Subcutaneous abdominal adipose tissue (tissue), 5 donors: ENCODE data around the gene FAM171A2.
A peak's percentile ranks its signal among the peaks of the same experiment; 100 is the strongest.

Experiments
- H3K27ac ChIP-seq: one replicate; pipeline ENCODE4 v1.7.0; 2013; ENCODE audit warnings: low read depth, mild to moderate bottlenecking, inconsistent platforms, low read length, moderate library complexity
- H3K27me3 ChIP-seq, 5 donors: one replicate each; pipeline ENCODE4 v1.7.0; 2013; ENCODE audit warnings: low read length in 5 of 5, inconsistent platforms in 1 of 5; ENCODE audit not compliant: control insufficient read depth in 5 of 5, insufficient read depth in 4 of 5
- H3K36me3 ChIP-seq, 5 donors: one replicate each; pipeline ENCODE4 v1.7.0; 2013; ENCODE audit warnings: low read length in 5 of 5; ENCODE audit not compliant: control insufficient read depth in 5 of 5, insufficient read depth in 5 of 5
- H3K4me1 ChIP-seq, 5 donors: one replicate each; pipeline ENCODE4 v1.7.0; 2013; ENCODE audit warnings: low read length in 5 of 5, mild to moderate bottlenecking in 3 of 5, moderate library complexity in 1 of 5; ENCODE audit not compliant: control insufficient read depth in 5 of 5, insufficient read depth in 5 of 5
- H3K4me3 ChIP-seq, 5 donors: one replicate each; pipeline ENCODE4 v1.7.0; 2013; ENCODE audit warnings: low read length in 5 of 5, low read depth in 1 of 5
- H3K9ac ChIP-seq, 5 donors: one replicate each; pipeline ENCODE4 v1.7.0; 2013; ENCODE audit warnings: low read length in 5 of 5, mild to moderate bottlenecking in 4 of 5, moderate library complexity in 3 of 5
- H3K9me3 ChIP-seq, 5 donors: one replicate each; pipeline ENCODE4 v1.7.0; 2013; ENCODE audit warnings: low read length in 5 of 5; ENCODE audit not compliant: control insufficient read depth in 5 of 5
- donor health status: healthy.
- donor health status: healthy.
- donor health status: healthy.
- donor health status: healthy.
- donor health status: healthy.

Gene FAM171A2

GRCh38 chr17:44324571-44325275, 38.9 kb downstream of the FAM171A2 start, which contains the start of gene SLC25A39:
Gene SLC25A39 (minus strand): TSS chr17:44324823. CDS start chr17:44323562, 1,261 bp downstream.
- H3K27me3 ChIP-seq = no peaks in the 10 kb centered on the region
- peak within 1 kb of the TSS in 4 of 5 donors; percentile 86 to 92 (median 90) for H3K9ac ChIP-seq
- H3K27ac ChIP-seq = peak within 1 kb of the TSS; percentile 85
- H3K4me3 ChIP-seq = peak within 1 kb of the TSS; percentile 71 to 92 (median 88)
- H3K9me3 ChIP-seq = no peaks in the 10 kb centered on the region
- peaks cover 0 to 28% (median 27%) of the 10 kb centered on the region in 5 donors for H3K36me3 ChIP-seq
- peaks cover 2 to 33% (median 26%) of the 10 kb centered on the region in 5 donors for H3K4me1 ChIP-seq

GRCh38 chr17:44324092-44324570, 39.5 kb downstream of the FAM171A2 start:
- Histone ChIP-seq H3K9ac (peak overlapping the region in 4 of 5 donors; percentile 86 to 92 (median 90)), H3K9me3 (no peaks in the 10 kb centered on the region), H3K36me3 (peaks cover 0 to 33% (median 32%) of the 10 kb centered on the region in 5 donors), H3K27me3 (no peaks in the 10 kb centered on the region), H3K27ac (peak overlapping the region; percentile 85), H3K4me3 (peak overlapping the region; percentile 71 to 92 (median 88)), H3K4me1 (peaks cover 2 to 33% (median 26%) of the 10 kb centered on the region in 5 donors)

- Histone ChIP-seq H3K4me1 (peaks cover 2 to 33% (median 26%) of the 10 kb centered on the region in 5 donors), H3K4me3 (peak overlapping the region; percentile 71 to 92 (median 88)), H3K27me3 (no peaks in the 10 kb centered on the region), H3K9ac (peak overlapping the region in 4 of 5 donors; percentile 86 to 92 (median 90)), H3K9me3 (no peaks in the 10 kb centered on the region), H3K36me3 (peaks cover 0 to 33% (median 32%) of the 10 kb centered on the region in 5 donors), H3K27ac (no peak overlapping the region)
Observed at GRCh38 chr17:44323359-44324091, 40.1 kb downstream of the FAM171A2 start.

GRCh38 chr17:44322236-44322895, 41.3 kb downstream of the FAM171A2 start:
- Histone ChIP-seq H3K27me3 (peaks cover 2 to 9% (median 6%) of the 10 kb centered on the region in 5 donors), H3K27ac (no peak overlapping the region), H3K36me3 (peaks cover 0 to 33% (median 32%) of the 10 kb centered on the region in 5 donors), H3K4me3 (no peak overlapping the region), H3K9ac (no peak overlapping the region), H3K9me3 (no peaks in the 10 kb centered on the region), H3K4me1 (peaks cover 2 to 33% (median 26%) of the 10 kb centered on the region in 5 donors)

GRCh38 chr17:44321246-44322120, 42.2 kb downstream of the FAM171A2 start:
- peaks cover 3 to 16% (median 11%) of the 10 kb centered on the region in 5 donors for H3K27me3 ChIP-seq
- H3K4me1 ChIP-seq = peaks cover 2 to 29% (median 24%) of the 10 kb centered on the region in 5 donors
- H3K4me3 ChIP-seq = no peak overlapping the region
- no peak overlapping the region for H3K27ac ChIP-seq
- no peak overlapping the region for H3K9ac ChIP-seq
- no peaks in the 10 kb centered on the region for H3K9me3 ChIP-seq
- peaks cover 0 to 33% (median 32%) of the 10 kb centered on the region in 5 donors for H3K36me3 ChIP-seq

- Histone ChIP-seq H3K36me3 (peaks cover 0 to 33% (median 32%) of the 10 kb centered on the region in 5 donors), H3K4me1 (peaks cover 2 to 20% (median 16%) of the 10 kb centered on the region in 5 donors)
Observed at GRCh38 chr17:44320066-44320465, 43.6 kb downstream of the FAM171A2 start.

GRCh38 chr17:44318077-44318892, 45.4 kb downstream of the FAM171A2 start:
- peaks cover 0 to 33% (median 32%) of the 10 kb centered on the region in 5 donors for H3K36me3 ChIP-seq
- H3K27ac ChIP-seq = no peak overlapping the region
- H3K4me3 ChIP-seq = no peak overlapping the region
- no peaks in the 10 kb centered on the region for H3K9me3 ChIP-seq
- H3K9ac ChIP-seq = no peak overlapping the region
- H3K4me1 ChIP-seq = peaks cover 0 to 9% (median 8%) of the 10 kb centered on the region in 5 donors
- peaks cover 22 to 43% (median 36%) of the 10 kb centered on the region in 5 donors for H3K27me3 ChIP-seq

More at GRCh38 chr17:44320066-44320465, 43.6 kb downstream of the FAM171A2 start:
- no peak overlapping the region for H3K9ac ChIP-seq
- peaks cover 7 to 27% (median 22%) of the 10 kb centered on the region in 5 donors for H3K27me3 ChIP-seq
- no peak overlapping the region for H3K4me3 ChIP-seq
- no peak overlapping the region for H3K27ac ChIP-seq
- H3K9me3 ChIP-seq = no peaks in the 10 kb centered on the region

- H3K4me1 ChIP-seq = peaks cover 0 to 6% (median 5%) of the 10 kb centered on the region in 5 donors
- H3K27me3 ChIP-seq = peaks cover 25 to 49% (median 43%) of the 10 kb centered on the region in 5 donors
- no peak overlapping the region for H3K4me3 ChIP-seq
- H3K9ac ChIP-seq = no peak overlapping the region
- no peaks in the 10 kb centered on the region for H3K9me3 ChIP-seq
- no peak overlapping the region for H3K27ac ChIP-seq
- H3K36me3 ChIP-seq = peaks cover 0 to 33% (median 32%) of the 10 kb centered on the region in 5 donors
Observed at GRCh38 chr17:44317545-44317944, 46.1 kb downstream of the FAM171A2 start.
